Stimulated activated CD8-positive, alpha-beta memory T cell treated with anti-CD3 and anti-CD28 coated beads, Interleukin-12 subunit alpha, Interleukin-12 subunit beta, amount 100 ng/mL, for 4 hours (primary cell): ENCODE data around the gene GNE.
"Not testable (repeated sequence)": the region's sequence is repeated elsewhere in the genome, so short reads cannot be mapped to it uniquely, and the experiment has no call there.

ENCODE experiments used
- DNase-seq: peaks from one replicate; pipeline ENCODE4 v3.0.0-alpha.2; 2020; ENCODE audit warnings: low read depth

Gene GNE, protein sequence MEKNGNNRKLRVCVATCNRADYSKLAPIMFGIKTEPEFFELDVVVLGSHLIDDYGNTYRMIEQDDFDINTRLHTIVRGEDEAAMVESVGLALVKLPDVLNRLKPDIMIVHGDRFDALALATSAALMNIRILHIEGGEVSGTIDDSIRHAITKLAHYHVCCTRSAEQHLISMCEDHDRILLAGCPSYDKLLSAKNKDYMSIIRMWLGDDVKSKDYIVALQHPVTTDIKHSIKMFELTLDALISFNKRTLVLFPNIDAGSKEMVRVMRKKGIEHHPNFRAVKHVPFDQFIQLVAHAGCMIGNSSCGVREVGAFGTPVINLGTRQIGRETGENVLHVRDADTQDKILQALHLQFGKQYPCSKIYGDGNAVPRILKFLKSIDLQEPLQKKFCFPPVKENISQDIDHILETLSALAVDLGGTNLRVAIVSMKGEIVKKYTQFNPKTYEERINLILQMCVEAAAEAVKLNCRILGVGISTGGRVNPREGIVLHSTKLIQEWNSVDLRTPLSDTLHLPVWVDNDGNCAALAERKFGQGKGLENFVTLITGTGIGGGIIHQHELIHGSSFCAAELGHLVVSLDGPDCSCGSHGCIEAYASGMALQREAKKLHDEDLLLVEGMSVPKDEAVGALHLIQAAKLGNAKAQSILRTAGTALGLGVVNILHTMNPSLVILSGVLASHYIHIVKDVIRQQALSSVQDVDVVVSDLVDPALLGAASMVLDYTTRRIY

DNA sequence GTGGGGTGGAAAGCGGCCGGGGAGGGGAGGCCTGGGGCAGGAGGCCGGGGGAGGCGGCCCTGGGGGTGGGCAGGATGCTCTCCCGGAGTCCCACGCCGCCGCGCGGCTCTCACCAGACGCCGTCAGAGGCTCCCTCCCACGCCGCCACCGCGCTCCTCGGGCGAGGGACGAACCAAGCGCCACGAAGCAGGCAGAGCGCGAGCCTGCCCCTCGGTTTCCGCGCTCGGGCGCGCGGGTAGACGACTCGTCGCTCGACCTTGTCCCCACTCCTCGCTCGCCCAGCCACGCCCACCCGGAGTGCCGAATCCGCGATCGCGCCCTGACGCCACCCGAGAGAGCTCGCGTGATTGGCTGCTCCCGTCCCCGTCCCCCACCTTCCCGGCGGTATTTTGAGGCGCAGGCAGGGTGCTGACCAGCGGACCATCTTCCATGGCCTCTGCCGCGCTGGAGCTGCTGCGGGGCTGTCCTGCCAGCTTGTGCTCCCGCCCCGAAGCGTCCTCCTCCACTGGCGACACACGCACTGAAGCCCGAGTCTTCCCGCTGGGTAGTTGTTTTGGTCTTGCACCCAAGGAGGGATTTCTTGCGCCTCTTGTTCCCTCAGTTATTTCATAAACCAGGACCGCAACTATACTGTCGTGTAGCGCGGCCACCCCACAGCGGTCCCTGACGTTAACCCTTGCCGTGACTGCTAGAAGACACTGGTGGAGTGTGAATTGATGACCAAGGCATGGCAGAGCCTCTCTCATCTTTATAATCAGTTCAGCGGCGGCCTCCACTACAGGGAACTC is at the start of gene GNE:
TSS of gene GNE (minus strand) at position 241 of the 788 bp plus-strand sequence. CDS start 9,093 bp downstream, outside the sequence.
- DNase-seq, result peak; percentile 97

DNA sequence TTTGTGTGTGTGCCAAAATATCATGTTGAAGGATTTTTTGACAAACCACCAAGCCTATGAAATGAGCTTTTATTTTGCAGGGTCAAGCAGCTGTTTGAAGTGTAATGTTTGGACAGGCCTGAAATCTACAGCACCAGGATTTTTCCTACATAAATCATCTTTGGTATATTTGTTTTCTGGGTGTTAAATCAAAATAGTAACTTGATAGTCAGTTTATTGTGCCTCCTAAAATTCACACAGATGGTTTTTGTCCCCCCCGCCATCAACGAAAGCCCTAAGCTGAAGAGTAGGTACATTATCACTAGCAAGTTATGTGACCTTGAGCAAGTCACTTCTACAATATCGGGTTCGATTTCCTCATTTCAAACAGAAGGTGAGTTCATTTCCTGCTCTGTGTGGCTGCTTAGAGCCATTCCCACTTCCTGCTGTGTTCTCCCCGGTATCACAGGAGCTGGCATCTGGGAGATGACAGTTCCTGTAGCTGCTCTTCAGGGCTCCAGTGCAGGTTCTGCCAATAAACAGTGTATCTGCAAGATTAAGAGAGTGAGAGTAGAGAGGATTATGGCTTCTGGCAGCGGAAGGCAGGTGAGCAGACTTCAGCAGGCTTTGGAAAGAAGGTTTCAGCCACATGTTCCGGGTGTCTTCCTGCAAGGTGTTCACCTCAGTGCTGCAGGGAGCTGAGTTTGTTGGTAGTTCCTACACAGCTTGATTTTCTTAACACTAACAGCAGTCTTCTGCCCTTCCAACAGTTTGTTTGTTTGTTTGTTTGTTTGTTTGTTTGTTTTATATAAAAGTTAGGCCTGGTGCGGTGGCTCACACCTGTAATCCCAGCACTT is 48.4 kb upstream of the GNE start:
- no peak for DNase-seq

DNA sequence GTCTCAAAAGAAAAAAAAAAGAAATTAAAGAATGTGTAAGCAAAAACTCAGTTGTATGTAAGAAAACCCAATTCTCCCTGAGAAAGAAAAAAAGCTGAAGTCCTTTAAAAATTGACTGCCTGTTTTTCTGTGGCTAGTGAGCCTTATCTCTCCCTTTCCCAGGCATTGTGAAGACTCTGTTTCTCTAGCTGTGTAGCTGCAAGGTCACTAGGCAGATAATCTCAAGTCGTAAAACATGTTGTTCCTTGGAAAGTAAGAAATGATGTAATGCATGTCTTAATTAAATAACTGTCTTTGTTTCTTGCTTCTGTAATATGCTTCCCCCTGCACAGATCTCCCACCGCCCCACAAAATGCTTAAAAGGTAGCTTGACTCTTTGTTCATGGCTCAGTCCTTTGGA is 46.1 kb upstream of the GNE start:
- not testable (repeated sequence) for DNase-seq

DNA sequence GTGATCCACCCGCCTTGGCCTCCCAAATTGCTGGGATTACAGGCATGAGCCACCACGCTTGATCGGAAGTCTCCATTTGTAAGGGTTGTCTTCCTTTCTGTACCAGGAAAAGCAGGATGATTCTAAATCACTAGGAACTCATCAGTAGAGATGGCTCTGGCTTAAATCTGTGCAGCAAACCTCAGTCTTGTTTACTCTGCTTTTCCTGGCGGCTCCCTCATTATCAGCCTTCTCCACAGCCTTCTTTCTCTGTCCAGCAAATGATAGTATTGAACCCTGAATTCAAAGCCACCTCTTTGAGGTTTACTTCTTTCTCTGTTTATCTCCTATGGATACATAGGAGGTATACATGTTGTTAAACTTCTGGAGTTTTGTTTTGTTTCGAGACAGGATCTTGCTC is 43.0 kb upstream of the GNE start:
- no peak for DNase-seq

DNA sequence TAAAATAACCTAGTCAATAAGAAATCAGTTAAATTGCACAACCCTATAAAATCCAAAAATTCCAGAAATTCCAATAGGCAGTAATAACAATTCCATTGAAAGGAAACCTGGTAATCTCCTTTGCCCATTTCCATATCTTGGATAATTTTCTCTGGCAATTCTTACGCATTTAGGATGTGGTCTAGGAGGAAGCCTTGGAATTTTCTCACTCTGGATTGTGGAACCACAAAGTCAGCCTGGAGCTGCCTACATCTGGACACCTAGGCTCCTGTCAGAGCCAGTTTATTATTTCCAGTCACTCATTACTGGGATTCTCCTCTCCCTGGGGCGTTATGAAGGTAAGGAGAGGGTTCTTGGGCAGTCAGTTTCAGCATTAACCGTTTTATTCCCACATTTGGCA is 40.3 kb upstream of the GNE start:
- DNase-seq, result no peak

DNA sequence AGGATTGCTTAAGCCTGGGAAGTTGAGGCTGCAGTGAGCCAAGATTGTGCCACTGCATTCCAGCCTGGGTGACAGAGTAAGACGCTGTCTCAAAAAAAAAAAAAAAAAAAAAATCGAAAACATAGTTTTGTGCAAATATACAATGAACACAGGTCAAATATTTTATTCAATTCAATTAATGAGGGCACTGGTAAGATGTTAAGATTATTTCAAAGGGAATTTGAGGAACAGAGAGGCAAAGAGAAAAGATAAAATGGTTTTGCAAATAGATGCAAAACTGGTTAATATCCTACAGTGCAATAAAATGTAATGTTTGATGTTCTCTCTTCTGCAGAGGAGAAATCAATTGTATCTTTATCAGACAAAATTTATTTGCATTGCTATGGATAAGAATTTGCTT is 39.5 kb upstream of the GNE start:
- DNase-seq, result no peak

DNA sequence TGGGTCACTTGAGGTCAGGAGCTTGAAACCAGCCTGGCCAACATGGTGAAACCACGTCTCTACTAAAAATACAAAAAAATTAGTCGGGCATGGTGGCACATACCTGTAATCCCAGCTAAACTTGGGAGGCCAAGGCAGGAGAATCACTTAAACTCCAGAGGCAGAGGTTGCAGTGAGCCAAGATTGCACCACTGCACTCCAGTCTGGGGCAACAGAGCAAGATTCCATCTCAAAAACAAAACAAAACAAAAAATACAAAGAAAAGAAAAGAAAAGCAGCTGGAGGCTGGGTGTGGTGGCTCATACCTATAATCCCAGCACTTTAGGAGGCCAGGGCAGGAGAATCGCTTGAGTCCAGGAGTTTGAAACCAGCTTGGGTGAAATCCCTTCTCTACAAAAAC is 36.7 kb upstream of the GNE start:
- not testable (repeated sequence) for DNase-seq

DNA sequence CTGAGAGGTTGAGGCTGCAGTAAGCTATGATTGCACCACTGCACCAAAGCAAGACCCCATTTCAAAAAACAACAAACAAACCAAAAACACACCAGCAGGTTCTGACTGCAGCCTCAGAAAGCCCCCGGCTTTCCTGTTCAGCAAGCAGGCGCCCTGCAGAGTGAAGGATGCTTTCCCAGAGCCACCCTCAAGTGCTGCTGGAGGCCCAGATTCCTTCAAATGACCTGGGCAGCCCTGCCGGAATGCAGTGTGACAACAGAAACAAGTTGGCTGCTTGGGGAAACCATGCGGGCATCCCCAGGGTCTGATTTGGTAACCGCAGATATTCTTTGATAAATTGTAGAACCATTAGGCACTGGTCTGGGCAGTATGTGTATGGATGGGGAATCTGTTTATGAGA is 35.7 kb upstream of the GNE start:
- no peak for DNase-seq

DNA sequence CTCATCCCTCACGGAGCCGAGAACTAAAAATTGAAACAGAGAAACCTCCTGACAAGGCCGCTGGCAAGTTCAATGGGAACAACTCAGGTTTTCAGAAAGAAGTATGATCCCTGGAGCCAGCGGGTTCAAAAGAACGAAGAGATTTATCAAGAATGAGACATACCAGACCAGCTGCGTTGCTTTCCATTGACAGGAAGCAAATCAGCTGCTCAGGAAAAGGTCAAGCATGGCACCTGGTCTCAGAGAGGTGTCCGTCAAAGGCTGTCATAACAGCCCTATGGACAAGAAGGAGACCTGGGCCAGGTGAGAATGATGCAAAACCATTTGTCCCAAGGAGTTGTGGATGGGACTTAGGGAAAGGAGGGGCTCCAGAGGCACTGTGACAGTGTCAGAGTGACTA is 34.9 kb upstream of the GNE start:
- no peak for DNase-seq

DNA sequence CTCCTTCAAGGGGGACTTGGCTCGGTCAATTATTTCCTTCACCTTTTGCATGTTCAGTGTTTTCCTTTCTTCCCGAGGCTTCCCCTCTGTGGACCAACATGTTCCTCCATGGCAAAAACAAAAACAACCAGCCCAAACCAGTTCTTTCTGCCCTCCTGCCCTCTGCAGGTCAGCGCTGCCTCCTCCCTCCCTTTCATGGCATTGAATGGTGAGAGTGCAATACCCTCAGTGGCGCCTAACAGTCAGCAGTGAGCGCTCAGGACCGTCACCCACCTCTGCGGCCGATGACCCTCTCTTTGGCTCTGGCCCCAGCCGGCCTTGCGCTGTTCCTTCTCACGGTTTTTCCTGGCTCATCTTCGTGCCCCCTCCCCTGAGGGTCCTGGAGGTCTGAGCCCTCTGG is 34.4 kb upstream of the GNE start:
- DNase-seq, result no peak

DNA sequence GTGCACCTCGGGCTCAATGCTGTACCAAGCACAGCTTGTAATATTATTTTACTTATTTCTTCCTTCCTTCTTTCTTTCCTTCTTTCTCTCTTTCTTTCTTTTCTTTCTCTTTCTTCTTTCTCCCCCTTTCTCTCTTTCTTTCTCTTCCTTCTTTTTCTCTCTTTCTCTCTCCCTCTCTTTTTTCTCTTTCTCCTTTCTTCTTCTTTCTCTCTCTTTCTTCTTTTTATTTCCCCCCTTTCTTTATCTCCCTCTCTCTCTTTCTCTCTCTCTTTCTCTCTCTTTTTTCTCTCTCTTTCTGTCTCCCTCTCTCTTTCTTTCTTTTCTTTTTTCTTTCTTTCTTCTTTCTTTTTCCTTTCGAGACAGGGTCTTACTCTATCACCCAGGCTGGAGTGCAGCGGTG is 32.7 kb upstream of the GNE start:
- DNase-seq, result no peak

DNA sequence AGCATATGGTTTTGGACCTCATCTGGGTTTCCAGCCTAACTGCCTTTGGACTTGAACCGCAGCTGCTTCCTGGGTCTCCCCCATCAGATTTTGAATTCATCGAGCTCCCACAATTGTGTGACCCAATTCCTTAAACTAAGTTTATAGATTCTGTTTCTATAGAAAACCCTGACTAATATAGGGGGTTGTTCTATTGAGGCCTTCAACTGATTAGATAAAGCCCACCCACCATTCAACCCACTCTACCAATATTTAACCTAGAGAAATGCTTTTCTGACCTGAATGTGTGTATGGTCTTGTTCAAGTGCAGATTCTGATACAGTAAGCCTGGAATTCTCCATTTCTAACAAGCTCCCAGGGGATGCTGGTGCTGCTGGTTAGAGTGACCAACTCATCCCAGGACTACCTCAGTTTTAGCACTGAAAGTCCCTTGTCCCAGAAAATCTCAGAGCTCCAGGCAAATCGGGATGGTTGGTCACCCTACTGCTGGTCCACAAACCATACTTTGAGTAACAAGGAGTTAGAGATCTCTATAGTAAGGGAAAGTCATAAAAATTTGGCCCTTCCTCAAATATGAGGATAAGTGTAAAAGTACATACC is 31.7 kb upstream of the GNE start:
- no peak for DNase-seq

DNA sequence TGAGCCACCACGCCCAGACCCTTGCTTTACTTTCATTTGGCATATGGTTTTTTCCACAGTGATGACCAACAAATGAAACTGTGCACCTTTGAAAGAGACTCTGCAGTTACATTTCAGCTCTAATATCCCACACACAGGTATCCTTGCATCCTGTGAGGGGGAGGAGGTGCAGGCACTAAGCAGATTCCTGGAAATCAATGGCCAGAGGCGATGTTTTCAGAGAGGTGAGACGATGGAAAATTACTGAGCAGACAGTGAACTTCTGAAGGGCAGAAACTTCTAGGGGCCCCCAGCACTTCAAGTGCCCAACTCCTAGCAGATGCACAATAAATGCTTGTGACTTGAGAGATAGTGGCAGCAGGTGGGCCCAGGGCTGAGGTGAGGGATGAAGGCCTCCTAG is 29.8 kb upstream of the GNE start:
- no peak for DNase-seq

DNA sequence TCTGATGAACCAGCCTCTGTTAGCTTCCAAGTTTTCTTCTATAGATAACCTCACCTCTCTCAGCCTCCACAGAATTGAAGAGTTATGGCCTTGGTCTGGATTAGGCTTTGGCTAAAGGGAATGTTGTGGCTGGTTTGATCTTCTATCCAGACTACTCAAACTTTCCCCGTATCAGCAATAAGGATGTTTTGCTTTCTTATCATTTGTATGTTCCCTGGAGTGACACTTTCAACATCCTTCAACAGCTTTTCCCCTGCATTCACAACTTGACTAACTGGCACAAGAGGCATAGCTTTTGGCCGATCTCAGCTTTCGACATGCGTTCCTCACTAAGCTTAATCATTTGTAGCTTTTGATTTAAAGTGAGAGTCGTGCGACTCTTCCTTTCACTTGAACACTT is 28.1 kb upstream of the GNE start:
- DNase-seq, result no peak

DNA sequence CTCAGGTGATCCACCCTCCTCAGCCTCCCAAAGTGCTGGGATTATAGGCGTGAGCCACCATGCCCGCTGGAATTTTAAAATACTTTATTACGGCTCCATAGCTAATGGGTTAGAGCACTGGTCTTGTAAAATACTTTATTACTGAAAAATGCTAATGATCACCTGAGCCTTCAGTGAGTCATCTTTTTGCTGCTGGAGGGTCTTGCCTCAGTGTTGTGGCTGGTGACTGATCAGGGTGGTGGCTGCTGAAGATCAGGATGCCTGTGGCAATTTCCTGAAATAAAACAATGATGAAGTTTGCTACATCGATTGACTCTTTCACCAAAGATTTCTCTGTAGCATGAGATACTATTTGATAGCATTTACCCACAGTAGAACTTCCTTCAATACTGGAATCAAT is 26.0 kb upstream of the GNE start:
- no peak for DNase-seq

DNA sequence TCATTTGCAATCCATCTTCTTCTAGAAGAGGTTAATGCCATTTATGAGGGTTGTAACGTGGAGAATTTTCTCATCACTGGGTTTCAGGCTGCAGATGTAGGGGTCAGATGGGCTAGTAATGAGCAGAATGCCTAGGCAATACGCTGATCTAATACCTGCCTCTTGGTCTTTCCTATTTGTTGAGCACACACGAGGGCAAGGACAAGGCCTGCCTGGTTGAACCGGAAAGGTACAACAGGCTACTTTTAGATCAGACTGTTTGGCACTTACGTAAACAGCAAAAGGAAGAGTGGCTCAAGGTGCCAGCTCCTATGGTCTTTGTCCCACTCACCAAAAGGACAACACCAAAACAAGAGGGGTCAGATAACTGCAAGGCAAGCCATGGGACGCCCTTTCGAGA is 24.0 kb upstream of the GNE start:
- DNase-seq, result no peak

DNA sequence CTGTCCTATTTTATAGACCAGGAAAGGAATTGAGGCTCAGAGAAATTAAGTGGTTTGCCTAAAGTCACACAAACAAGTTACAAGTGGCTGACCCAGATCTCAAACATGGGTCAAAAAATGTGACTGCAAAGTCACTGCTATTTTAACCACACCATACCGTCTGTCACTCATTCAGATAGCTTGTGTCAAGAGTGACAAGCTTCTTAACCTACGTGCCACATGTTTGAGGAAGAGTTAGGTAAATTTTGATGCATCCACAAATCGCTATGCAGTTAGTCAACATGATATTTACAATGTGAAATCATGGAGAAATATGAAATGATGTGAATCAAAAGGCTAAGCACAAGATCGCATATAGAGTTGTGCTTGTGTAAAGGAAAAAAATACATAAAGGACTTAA is 22.7 kb upstream of the GNE start:
- DNase-seq, result no peak

DNA sequence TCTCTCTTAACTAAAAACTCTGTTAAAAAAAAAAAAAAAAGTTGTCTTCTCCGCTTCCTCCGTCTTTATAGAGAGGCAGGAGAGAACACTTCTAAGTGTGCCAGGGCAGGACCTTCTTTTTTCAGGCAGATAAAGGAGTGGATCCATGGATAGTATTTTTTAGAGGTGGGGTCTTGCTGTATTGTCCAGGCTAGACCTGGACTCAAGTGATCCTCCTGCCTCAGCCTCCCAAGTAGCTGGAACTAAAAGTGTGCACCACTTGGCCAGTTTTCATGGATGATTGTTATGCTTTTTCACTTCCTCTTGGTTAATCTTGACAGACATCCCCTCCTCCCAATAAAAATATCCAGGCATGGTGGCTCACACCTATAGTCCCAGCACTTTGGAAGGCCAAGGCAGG is 20.0 kb upstream of the GNE start:
- no peak for DNase-seq

DNA sequence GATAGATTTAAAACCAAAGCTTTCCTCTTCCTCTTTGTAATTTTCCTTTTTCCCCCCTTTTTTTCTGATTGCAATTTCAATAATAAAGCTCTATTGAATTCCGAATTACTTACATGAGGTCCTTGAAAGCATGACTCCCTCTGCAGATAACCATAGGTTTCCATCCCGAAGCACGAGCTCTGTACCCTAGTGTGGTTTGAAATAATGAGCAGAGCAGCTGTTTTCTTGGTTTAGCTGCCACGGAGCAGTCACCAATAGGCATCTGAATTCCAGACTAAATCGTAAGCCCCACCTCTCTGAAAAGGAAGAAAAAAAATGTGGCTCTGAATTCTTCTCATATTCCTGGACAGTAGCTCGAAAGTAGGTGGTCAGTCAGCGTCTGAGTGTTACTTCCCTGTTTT is 18.5 kb upstream of the GNE start:
- no peak for DNase-seq

DNA sequence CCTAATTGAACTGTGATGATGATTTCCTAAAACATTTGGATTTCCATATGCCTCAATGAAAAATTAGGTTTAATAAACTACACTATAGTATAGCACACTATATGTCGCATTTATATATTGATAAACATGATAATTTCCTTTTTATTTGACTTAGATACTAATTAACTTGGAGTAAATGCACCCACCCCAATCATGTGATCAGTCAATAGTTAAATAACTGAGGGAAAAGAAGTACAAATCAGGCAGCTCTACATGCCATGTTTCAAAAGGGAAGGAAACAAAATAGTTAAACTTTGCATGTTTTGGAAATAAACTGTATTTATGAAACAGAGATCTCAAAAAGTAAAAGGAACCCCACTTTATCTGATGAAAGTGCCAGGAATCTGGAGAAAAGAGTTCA is 18.0 kb upstream of the GNE start:
- DNase-seq, result no peak

DNA sequence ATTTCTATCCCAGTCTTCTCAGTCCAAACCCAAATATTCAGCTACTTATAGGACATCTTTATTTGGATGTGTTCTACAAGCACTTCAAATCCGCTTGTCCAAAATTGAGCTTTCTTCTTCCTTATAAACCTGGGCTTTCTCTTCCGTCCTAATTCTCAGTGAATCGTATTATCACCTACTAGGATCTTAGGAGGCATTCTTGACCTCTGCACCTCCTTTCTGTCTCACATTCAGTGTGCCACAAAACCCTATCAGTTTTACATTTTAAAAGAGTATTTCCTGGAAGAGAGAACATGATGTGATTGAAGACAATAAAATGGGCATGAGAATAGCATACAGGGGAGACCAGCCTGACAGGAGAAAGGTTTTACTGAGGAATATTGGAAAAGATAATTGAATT is 16.8 kb upstream of the GNE start:
- no peak for DNase-seq

DNA sequence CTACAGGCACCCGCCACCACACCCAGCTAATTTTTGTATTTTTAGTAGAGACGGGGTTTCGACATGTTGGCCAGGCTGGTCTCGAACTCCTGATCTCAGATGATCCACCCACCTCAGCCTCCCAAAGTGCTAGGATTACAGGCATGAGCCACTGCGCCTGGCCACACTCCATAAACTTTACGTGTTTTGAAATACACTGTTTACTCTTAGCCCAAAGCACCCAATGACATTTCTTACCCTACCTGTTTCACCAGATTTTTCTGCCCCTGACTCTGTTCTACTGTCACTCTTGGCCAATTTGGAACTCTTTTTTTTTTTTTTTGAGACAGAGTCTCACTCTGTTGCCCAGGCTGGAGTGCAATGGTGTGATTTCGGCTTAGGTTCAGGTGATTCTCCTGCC is 15.1 kb upstream of the GNE start:
- DNase-seq, result not testable (repeated sequence)
